ENCODE measurements around the gene PPP5C. TPM values are rescaled to one million over a fixed set of nuclear protein-coding genes. Genes with fewer than 3 reads are reported as not detected.

Gene PPP5C
- total and polyA plus RNA-seq, 2 of the 8 experiments (the other 6 are each of a cell fraction or from before 2014, with no cell fraction given): 112 to 156 TPM

- no peak for TF ChIP-seq CREB1 (IDR thresholded peaks at IDR 0.05)
Observed at GRCh38 chr19:46392252-46392801, 45.4 kb downstream of the PPP5C start (continued).

Data from H1 (cell line).